ENCODE results near the gene HLA-DMA.

Gene HLA-DMA

DNA sequence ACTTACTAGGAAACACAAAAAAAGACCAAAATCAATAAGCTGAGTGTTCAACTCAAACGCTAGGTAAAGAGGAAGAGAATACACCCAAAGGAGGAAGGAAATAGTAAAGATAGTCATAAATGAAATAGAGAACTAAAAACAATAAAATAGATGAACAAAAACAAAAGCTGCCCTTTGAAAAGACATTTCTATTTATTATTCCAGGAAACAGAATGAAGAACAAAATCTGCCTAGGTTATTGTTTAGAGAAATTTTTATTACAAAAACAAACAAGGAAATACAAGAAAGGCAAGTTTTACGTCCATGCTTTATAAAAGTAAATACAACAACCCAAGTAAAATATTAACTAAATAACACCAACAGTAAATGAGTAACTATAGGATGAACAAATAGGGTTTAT, 32.2 kb downstream of the HLA-DMA start:
- DNase-seq, result no peak

DNA sequence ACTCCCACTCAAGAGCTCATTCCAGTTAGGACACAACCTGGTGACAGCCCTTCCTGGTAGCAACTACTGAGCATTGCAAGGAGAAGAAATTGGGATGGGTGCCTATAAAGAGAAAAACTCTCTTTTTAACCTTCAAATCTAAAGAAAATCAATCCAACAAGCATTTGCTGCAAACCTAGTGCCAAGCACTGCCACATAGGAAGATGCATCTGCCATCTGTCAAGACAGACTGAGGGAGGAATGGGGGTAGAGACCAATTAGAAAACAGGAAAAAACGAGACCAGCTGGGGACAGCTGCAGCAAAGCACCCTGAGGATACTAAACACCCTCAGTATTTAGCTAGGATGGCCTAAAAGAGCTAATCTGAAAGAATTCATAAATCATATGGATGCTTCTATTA, 39.9 kb downstream of the HLA-DMA start:
- no peak for DNase-seq

DNA sequence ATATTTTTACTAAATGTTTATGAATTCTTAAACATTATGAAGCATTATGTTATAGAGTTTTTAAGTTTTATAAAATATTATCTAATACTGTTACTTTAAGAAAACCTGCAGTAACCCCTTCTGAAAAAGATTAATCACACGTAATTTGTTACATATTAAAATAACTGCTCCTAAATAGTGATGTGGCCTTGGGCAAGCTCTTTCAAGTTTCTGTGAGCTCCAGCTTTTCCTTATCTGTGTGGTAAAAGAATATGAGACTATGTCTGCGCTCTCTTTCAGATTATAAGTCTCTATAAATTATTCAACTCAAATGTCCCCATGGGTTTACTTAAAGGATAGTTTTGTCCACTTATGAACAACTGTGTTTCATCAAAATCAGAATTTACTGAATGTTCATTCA, 44.0 kb downstream of the HLA-DMA start:
- no peak for DNase-seq

DNA sequence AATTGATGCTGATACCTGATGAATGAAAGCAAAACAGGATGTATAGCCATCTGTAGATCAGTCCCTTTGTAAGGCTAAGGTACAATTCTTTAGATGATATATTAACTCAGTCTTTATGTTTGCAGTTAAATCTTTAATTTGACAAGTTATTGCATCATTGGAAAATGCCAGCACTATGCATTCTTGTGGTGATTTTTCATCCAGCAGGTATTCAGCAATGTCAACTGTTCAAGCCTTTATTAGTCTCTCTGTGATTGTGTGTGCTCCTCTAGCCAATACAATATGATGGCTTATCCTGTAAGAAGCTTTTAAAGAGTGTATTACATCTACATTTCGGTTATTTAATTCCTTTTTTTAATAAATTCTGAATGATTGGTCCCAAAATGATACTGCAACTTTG, 46.4 kb downstream of the HLA-DMA start:
- no peak for DNase-seq

DNA sequence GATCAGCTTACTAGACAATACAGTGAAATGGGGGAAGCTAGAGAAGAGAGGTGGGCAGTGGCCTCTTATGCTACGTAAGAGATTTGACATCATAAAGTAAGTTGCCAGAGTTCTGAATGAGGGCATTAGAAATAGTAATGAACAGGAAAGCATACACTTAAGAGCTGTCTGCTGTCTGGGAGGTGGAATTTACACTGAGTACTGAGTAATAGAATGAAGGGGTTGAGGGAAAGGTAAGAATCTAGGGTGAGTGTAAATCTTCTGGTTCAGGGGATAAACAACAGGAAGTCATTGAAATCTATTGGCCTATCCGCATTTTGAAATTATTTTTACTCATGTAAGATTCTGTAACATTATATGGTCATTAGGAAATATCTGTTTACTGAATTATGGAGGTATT, 47.8 kb downstream of the HLA-DMA start:
- no peak for DNase-seq

DNA sequence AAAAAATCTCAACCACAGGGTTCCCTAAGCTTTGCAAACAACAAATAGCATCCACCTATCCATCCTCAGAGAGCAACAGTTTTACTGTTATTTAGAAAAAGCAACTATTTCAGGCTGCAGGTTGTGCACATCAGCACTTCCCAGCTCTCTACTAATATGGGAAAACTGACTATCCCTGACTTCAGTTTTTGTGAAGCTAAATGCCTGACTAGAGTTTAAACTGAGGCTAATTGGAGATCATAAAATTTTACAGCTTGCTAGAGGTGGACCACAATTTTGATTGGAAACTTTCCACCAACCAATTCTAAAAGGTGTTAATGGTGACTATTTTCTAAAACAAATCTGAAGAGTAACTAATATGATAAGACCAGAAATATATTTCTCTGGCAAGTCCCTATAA, 48.9 kb downstream of the HLA-DMA start:
- no peak for DNase-seq
